HepG2 (cell line): ENCODE results near the gene NUBP2. TPM values are rescaled to one million over a fixed set of nuclear protein-coding genes. Genes with fewer than 3 reads are reported as not detected.

Source experiments
- ATAD3A ChIP-seq: sonication (generic); formaldehyde crosslinking; IDR thresholded peaks from 2 replicates; pipeline ENCODE4 v1.4.0; 2020; ENCODE audit warnings: missing genetic modification reagents
- CEBPG ChIP-seq: IDR thresholded peaks from 2 replicates; pipeline ENCODE4 v1.6.1; 2016
- GFI1 ChIP-seq: sonication (generic); formaldehyde crosslinking; IDR thresholded peaks from 2 replicates; pipeline ENCODE4 v1.5.0; 2020; ENCODE audit warnings: missing genetic modification reagents, mild to moderate bottlenecking, borderline replicate concordance
- GTF3A ChIP-seq: sonication (generic); formaldehyde crosslinking; conservative IDR thresholded peaks from 2 replicates; pipeline ENCODE4 v1.4.0; 2020; ENCODE audit warnings: mild to moderate bottlenecking, missing genetic modification reagents
- HIVEP1 ChIP-seq: sonication (generic); formaldehyde crosslinking; IDR thresholded peaks from 2 replicates; pipeline ENCODE4 v1.4.0; 2020; ENCODE audit warnings: mild to moderate bottlenecking, missing genetic modification reagents
- KDM3A ChIP-seq: IDR thresholded peaks from 2 replicates; pipeline ENCODE4 v1.6.1; 2018; ENCODE audit warnings: low read depth, missing compliant biosample characterization
- KLF16 ChIP-seq, 2 experiments: sonication (generic) in 1 of 2; formaldehyde crosslinking in 1 of 2; IDR thresholded peaks; 2 replicates each; pipeline versions ENCODE4 v1.6.1 to v1.8.0; 2016 to 2023; ENCODE audit warnings: missing genetic modification reagents in 2 of 2, missing compliant biosample characterization in 1 of 2
- MTA1 ChIP-seq: sonication (generic); formaldehyde crosslinking; IDR thresholded peaks from 2 replicates; pipeline ENCODE4 v1.4.0; 2020; ENCODE audit warnings: missing genetic modification reagents, mild to moderate bottlenecking, borderline replicate concordance
- NFYC ChIP-seq: IDR thresholded peaks from 2 replicates; pipeline ENCODE4 v1.6.1; 2016; ENCODE audit warnings: missing genetic modification reagents, missing compliant biosample characterization
- NR2F1 ChIP-seq, 2 experiments: fragments of 450-650 bp in 1 of 2; formaldehyde crosslinking in 1 of 2; IDR thresholded peaks; 2 replicates each; pipeline versions ENCODE4 v1.5.0 to v1.6.1; 2016 to 2020; ENCODE audit warnings: mild to moderate bottlenecking in 1 of 2, missing compliant biosample characterization in 1 of 2, missing genetic modification reagents in 1 of 2, moderate library complexity in 1 of 2
- RFXAP ChIP-seq: sonication (generic); formaldehyde crosslinking; IDR thresholded peaks from 2 replicates; pipeline ENCODE4 v1.4.0; 2020; ENCODE audit warnings: missing genetic modification reagents, borderline replicate concordance
- SIX4 ChIP-seq: sonication (generic); formaldehyde crosslinking; IDR thresholded peaks from 2 replicates; pipeline ENCODE4 v1.4.0; 2020; ENCODE audit warnings: missing genetic modification reagents
- SP5 ChIP-seq: IDR thresholded peaks from 2 replicates; pipeline ENCODE4 v1.6.1; 2016; ENCODE audit warnings: low read depth, borderline replicate concordance
- SRSF9 ChIP-seq: fragments of 200-400 bp; formaldehyde crosslinking; IDR thresholded peaks from 2 replicates; pipeline ENCODE4 v1.6.1; 2018; ENCODE audit warnings: borderline replicate concordance, mild to moderate bottlenecking, low read depth, low read length; ENCODE audit not compliant: insufficient read depth, poor library complexity, severe bottlenecking
- YY1 ChIP-seq: IDR thresholded peaks from 2 replicates; pipeline ENCODE4 v1.6.1; 2011; ENCODE audit warnings: low read length, low read depth, moderate library complexity, mild to moderate bottlenecking; ENCODE audit not compliant: insufficient read depth, insufficient replicate concordance
- ZBTB38 ChIP-seq: sonication (generic); formaldehyde crosslinking; IDR thresholded peaks from 2 replicates; pipeline ENCODE4 v1.5.1; 2020; ENCODE audit warnings: mild to moderate bottlenecking, missing genetic modification reagents
- ZNF709 ChIP-seq: sonication (generic); formaldehyde crosslinking; IDR thresholded peaks from 2 replicates; pipeline ENCODE4 v1.5.0; 2020; ENCODE audit warnings: mild to moderate bottlenecking, missing genetic modification reagents
- ZSCAN20 ChIP-seq: sonication (generic); formaldehyde crosslinking; IDR thresholded peaks from 2 replicates; pipeline ENCODE4 v1.4.0; 2020; ENCODE audit warnings: missing genetic modification reagents, mild to moderate bottlenecking, borderline replicate concordance
- polyA plus RNA-seq, 8 experiments: library from polyadenylated mRNA; depleted of rRNA in 3 of 8; stranded (reverse) in 7 of 8; unstranded in 1 of 8; fragments of >200 nt; fragmentation: Illumina TruSeq in 4 of 8; extraction: Trizol in 4 of 8; gene quantifications; 2 replicates each; pipeline versions ENCODE4 v1.2.1 to v1.2.3, GENCODE V29; 2011 to 2016; ENCODE audit warnings: low read depth in 4 of 8, missing spikeins in 1 of 8, mixed read lengths in 1 of 8; ENCODE audit not compliant: insufficient read depth in 1 of 8
- total RNA-seq, 5 experiments: library from RNA; depleted of rRNA; stranded (reverse); fragments of >200 nt; fragmentation: Illumina TruSeq; extraction: Trizol; gene quantifications; 2 replicates each; pipeline ENCODE4 v1.2.3, GENCODE V29; 2016; ENCODE audit warnings: low read depth in 1 of 5
- TF ChIP-seq, protein P1 (sequence below): sonication (generic); formaldehyde crosslinking; IDR thresholded peaks from 2 replicates; pipeline ENCODE4 v1.4.0; 2020; ENCODE audit warnings: missing genetic modification reagents, borderline replicate concordance
- TF ChIP-seq, protein P2 (sequence below): IDR thresholded peaks from 2 replicates; pipeline ENCODE4 v1.6.1; 2016; ENCODE audit warnings: missing biosample characterization, missing genetic modification reagents, low read depth
- TF ChIP-seq, protein P3 (sequence below): IDR thresholded peaks from 2 replicates; pipeline ENCODE4 v1.6.1; 2016; ENCODE audit warnings: missing compliant biosample characterization, missing genetic modification reagents, borderline replicate concordance
- TF ChIP-seq, protein P4 (sequence below): sonication (generic); formaldehyde crosslinking; IDR thresholded peaks from 2 replicates; pipeline ENCODE4 v1.5.0; 2020; ENCODE audit warnings: missing genetic modification reagents
- TF ChIP-seq, protein P5 (sequence below): sonication (generic); formaldehyde crosslinking; IDR thresholded peaks from 2 replicates; pipeline ENCODE4 v1.4.0; 2020; ENCODE audit warnings: missing genetic modification reagents

Gene NUBP2
- total and polyA plus RNA-seq, 2 of the 13 experiments (the other 11 are each of a cell fraction or from before 2014, with no cell fraction given): 25.7 to 61.5 TPM

DNA sequence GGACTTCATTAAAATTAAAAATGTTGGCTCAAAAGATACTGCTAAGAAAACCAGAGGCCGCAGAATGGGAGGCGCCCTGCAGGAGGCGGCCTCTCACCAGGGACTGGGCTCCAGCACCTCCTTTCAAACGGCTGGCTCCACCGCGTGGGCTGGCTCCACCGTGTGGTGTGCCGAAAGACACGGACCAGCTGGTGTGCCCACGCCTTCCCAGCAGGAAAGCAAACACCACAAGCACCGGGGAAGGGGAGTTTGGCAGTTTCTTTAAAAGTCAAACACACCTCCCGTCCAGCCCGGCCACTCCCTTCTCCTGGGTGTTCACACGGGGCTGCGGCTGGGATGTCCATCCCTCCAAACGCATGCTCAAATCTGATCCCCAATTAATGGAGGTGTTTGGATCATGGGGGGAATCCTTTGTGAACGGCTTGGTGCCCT, 30.0 kb downstream of the NUBP2 start (continued):
- TF ChIP-seq, protein P1, sequence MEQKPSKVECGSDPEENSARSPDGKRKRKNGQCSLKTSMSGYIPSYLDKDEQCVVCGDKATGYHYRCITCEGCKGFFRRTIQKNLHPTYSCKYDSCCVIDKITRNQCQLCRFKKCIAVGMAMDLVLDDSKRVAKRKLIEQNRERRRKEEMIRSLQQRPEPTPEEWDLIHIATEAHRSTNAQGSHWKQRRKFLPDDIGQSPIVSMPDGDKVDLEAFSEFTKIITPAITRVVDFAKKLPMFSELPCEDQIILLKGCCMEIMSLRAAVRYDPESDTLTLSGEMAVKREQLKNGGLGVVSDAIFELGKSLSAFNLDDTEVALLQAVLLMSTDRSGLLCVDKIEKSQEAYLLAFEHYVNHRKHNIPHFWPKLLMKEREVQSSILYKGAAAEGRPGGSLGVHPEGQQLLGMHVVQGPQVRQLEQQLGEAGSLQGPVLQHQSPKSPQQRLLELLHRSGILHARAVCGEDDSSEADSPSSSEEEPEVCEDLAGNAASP (CRISPR knock-in tag): 0 out of 2 replicates have a peak, but pooled peaks have one; percentile 28
- TF ChIP-seq ZSCAN20: 0 out of 2 replicates have a peak, but pooled peaks have one; percentile 33
- peak; percentile 30; the same call in 1 of the 2 replicates for TF ChIP-seq SIX4
- TF ChIP-seq HIVEP1 (CRISPR knock-in tag): no peak
- TF ChIP-seq MTA1 (CRISPR knock-in tag): peak; percentile 34; the same call in 1 of the 2 replicates
- TF ChIP-seq, protein P2, sequence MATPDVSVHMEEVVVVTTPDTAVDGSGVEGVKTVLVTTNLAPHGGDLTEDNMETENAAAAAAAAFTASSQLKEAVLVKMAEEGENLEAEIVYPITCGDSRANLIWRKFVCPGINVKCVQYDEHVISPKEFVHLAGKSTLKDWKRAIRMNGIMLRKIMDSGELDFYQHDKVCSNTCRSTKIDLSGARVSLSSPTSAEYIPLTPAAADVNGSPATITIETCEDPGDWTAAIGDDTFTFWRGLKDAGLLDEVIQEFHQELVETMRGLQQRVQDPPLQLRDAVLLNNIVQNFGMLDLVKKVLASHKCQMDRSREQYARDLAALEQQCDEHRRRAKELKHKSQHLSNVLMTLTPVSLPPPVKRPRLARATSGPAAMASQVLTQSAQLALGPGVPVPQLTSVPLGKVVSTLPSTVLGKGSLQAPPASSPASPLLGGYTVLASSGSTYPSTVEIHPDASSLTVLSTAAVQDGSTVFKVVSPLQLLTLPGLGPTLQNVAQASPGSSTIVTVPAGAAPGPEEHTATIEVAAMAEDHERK: no peak
- TF ChIP-seq YY1: no peak
- TF ChIP-seq ZBTB38 (CRISPR knock-in tag): peak; percentile 56; the same call in 1 of the 2 replicates
- TF ChIP-seq NFYC (CRISPR knock-in tag): 0 out of 2 replicates have a peak, but pooled peaks have one; percentile 13
- peak in 1 of 2 experiments; percentile 39; a peak in 1 of 4 replicates for TF ChIP-seq KLF16 (CRISPR knock-in tag; IDR thresholded peaks at IDR 0.05)
- no peak for TF ChIP-seq NR2F1 (CRISPR knock-in tag; IDR thresholded peaks at IDR 0.05)
- TF ChIP-seq, protein P3, sequence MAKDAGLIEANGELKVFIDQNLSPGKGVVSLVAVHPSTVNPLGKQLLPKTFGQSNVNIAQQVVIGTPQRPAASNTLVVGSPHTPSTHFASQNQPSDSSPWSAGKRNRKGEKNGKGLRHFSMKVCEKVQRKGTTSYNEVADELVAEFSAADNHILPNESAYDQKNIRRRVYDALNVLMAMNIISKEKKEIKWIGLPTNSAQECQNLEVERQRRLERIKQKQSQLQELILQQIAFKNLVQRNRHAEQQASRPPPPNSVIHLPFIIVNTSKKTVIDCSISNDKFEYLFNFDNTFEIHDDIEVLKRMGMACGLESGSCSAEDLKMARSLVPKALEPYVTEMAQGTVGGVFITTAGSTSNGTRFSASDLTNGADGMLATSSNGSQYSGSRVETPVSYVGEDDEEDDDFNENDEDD: peak; percentile 26; the same call in 1 of the 2 replicates
- 0 out of 2 replicates have a peak, but pooled peaks have one; percentile 19 for TF ChIP-seq CEBPG (CRISPR knock-in tag)
- TF ChIP-seq, protein P4, sequence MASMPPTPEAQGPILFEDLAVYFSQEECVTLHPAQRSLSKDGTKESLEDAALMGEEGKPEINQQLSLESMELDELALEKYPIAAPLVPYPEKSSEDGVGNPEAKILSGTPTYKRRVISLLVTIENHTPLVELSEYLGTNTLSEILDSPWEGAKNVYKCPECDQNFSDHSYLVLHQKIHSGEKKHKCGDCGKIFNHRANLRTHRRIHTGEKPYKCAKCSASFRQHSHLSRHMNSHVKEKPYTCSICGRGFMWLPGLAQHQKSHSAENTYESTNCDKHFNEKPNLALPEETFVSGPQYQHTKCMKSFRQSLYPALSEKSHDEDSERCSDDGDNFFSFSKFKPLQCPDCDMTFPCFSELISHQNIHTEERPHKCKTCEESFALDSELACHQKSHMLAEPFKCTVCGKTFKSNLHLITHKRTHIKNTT: no peak
- TF ChIP-seq GTF3A (CRISPR knock-in tag): no peak
- no peak for TF ChIP-seq SRSF9
- no peak for TF ChIP-seq GFI1 (CRISPR knock-in tag)
- TF ChIP-seq, protein P5, sequence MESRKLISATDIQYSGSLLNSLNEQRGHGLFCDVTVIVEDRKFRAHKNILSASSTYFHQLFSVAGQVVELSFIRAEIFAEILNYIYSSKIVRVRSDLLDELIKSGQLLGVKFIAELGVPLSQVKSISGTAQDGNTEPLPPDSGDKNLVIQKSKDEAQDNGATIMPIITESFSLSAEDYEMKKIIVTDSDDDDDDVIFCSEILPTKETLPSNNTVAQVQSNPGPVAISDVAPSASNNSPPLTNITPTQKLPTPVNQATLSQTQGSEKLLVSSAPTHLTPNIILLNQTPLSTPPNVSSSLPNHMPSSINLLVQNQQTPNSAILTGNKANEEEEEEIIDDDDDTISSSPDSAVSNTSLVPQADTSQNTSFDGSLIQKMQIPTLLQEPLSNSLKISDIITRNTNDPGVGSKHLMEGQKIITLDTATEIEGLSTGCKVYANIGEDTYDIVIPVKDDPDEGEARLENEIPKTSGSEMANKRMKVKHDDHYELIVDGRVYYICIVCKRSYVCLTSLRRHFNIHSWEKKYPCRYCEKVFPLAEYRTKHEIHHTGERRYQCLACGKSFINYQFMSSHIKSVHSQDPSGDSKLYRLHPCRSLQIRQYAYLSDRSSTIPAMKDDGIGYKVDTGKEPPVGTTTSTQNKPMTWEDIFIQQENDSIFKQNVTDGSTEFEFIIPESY: peak; percentile 97
- 0 out of 2 replicates have a peak, but pooled peaks have one; percentile 34 for TF ChIP-seq RFXAP
- TF ChIP-seq SP5 (CRISPR knock-in tag): peak; percentile 24; the same call in 1 of the 2 replicates
- no peak for TF ChIP-seq ATAD3A (CRISPR knock-in tag)
- no peak for TF ChIP-seq ZNF709 (CRISPR knock-in tag)
- TF ChIP-seq KDM3A: peak; percentile 43; the same call in 1 of the 2 replicates
